HG02943 (cell line): Measurements from ENCODE around the gene EXT2.

Experiments
- ATAC-seq: cut with Tn5 transposase; IDR thresholded peaks from one replicate; pipeline ENCODE4 v1.9.1; 2021; ENCODE audit warnings: mild to moderate bottlenecking, low read depth, moderate library complexity; ENCODE audit not compliant: unreplicated experiment

The EXT2 gene

DNA sequence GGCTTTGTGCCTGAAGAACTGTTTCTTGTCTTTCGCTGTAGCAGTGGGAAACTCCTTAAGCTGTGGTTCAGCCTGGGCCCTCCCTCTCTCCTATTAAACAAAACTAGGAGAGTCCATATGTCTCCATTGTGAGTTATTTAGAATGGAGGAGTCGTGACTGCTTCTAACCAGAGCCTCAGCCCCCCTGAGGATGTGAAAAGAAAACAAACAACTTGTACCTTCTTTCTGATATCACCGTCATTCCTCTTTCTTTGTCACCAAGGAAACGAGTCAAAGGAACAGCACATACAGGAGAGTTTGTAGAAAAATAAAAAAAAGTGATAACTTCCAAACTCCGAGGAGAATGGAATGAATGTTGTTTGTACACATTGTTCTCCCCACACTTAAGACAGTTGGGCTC, 11.6 kb upstream of the EXT2 start:
- ATAC-seq, result no peak

DNA sequence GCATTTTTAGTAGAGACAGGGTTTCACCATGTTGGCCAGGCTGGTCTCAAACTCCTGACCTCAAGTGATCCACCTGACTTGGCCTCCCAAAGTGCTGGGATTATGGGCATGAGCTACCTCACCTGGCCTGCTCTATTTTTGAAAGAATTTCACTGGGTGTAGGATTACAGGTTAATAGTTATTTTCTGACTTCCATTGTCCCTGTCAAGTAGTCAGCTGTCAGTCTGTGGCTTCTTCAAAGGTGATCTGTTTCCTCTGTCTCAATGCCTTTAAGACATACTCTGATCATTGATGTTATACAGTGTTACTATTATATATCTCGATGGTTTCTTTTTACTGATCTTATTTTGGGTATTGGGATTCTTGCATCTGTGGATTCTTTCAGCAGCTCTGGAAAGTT, 10.1 kb upstream of the EXT2 start:
- no peak for ATAC-seq

DNA sequence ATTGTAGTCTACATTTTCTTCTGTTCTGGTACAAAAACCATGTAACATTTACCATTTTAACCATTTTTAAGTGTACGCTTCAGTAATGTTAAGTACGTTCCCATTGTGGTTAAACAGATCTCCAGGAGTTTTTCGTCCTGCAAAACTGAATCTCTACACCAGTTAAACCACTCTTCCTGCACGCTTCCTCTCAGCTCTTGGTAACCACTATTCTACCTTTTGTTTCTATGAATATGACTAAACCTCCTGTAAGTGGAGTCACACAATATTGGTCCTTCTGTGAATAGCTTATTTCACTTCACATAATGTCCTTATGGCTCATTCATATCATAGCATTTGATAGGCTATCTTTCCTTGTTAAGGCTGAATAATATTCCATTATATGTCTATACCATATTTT, 7.1 kb upstream of the EXT2 start:
- ATAC-seq, result no peak

DNA sequence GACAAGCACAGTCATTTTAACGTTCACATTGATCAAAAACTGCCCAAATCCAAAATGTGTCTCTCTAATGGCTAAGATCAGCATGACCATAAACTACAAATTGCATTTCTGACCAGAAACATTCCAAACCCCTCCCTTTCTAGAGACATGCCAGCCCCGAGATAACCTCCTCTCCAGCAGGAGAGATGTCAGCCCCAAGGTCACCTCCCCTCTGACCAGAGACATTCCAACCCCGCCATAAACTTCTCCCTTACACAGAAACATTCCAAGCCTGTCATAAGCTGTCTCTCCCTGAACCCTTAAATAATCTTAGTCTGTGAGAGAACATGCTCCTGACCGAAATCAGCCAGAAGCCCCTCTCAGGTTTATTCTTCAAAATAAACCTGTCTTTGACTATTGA, 6.6 kb upstream of the EXT2 start:
- no peak for ATAC-seq

DNA sequence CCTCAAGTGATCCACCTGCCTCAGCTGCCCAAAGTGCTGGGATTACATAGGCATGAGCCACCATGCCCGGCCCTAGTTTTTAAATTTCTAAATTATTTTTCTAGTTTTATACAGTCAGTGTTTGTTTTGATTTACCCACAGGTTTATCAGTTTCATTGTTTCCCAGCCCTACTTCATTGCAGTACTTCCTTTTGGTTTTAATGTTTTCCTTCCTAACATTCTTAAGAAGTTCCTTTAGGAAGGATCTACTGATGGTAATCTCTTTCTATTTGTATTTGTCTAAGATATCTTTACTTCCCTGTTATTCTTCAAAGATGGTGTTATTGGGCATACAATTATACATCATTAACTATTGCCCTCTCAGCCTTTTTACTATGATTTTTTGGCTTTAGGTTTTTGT, 4.9 kb upstream of the EXT2 start:
- no peak for ATAC-seq

DNA sequence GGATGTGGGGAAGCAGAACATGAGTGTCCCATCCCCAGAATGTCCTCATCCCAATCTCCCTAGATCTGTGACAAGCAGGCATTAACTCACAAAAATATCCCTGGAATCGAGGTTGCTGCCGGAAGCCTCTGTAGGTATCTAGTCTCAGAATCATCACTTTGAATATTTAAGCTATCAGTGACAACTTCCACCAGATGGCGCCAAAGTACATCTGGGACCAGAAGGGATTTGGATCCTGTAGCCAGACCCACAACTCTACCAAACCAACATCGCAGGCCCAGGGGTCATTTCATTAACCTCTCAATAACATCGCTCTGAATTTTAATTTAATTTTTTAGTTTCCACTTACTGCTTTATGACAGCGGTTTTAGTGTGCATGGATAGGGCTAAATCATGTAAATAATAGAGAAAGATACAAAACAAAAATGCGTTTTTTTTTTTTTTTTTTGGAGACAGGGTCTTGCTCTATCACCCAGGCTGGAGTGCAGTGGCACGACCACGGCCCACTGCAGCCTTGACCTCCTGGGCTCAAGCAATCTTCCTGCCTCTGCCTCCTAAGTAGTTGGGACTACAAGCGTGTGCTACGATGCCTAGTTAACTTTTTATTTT, 1.1 kb upstream of the EXT2 start:
- no peak for ATAC-seq

DNA sequence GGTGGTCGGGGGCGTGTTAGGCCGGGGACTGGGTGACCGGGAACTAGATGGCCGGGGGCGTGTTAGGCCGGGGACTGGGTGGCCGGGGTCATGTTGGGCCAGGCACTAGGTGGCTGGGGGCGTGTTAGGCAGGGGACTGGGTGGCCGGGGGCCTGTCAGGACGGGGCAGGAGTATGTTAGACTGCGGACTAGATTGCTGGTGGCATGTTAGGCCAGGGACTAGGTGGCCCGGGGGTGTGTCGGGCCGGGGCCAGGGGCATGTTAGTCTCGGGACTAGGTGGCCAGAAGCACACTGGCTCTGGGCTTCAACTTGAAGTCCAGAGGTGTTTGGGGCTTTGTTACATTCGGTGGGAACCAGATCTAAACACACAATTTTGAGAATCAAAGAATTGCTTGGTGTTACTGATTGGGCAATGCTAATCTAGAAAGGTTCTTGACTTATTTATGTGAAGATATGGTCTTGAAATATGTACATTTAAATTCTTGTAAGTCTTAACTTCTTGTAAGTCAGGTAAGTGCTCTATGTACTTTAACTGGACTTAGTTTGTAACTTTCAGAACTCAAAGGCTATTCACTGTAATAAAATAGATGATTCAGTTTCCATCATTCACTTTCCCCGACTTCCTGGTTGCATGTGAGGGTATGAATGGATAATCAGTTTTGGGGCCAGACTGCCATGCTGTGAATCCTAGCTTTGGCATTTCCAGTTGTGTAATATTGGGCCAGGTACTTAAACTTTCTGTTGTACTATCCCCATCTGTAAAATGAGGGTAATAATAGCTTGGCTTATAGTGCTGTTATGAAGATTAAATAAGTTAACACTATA, 1.1 kb downstream of the EXT2 start:
- ATAC-seq, result no peak

DNA sequence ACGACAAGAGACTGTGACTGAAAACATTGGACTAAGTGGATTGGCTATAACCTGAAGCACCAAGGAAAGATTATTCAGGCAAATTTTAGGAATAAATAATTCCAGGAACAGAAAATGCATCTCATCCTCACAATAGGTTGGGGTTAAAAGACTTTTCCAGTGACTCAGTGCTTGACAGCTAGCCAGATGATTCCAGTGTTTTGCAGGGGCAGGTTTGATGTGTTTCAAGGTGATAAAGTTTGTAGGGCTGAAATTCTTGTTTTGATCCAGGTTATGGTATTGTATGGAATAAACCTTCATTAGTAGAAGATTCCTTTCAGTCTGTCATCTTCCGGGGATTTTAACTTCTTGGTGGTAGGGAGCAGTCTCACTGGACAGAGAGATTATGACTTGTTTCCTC, 2.3 kb downstream of the EXT2 start:
- ATAC-seq, result no peak

DNA sequence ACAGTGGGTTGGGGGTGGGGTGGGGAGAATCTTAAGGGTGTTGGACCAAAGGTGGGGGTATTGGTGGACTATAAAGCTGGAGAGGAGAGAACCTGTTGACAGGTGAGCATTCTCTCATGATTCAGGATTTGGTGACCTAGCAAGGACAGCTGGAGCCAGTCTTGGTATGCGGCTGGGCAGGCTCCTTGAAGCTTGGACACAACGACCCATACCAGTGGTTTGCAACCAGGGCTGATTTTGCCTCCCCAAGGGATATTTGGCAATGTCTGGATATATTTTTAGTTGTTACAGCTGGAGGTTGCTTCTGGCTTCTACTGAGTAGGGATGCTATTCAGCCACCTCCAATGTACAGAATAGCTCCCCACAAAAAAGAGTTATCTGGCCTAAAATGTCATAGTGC, 5.6 kb downstream of the EXT2 start:
- no peak for ATAC-seq

DNA sequence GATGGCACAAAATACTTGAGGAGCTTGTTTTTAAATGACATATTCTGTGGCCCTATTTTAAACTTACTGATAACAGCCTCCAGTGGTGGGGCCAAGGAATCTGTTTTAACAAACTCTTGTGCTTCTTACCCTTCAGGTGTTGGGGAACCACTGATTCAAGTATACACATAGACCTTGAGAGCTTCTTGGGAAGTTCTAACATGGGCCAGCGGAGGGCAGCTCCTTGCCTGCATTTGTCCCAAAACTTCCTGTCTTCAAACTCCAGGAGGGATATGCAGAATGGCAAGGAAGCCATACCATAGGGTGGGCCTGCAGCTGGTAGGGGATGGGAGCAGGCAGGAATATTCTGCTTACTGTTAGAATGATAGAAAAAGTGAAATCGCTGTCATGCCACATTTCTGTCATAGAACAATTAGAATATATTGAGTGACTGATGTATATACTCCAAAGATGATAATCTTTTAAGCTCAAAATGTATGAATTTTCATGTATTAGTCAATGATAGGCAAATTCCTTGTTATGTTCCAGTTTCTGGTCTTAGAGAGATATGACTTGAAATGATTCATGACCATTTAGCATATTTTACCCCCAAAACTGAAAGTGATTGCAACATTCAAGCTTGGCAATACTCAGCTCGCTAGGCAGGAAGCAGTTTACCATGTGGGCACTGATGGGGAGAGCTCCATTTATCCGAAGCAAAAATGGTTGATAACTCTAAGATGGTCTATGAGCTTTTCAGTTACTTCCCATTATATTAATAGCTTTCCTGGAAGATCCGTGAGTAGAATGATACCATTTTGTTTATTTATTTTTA, 9.2 kb downstream of the EXT2 start:
- no peak for ATAC-seq

DNA sequence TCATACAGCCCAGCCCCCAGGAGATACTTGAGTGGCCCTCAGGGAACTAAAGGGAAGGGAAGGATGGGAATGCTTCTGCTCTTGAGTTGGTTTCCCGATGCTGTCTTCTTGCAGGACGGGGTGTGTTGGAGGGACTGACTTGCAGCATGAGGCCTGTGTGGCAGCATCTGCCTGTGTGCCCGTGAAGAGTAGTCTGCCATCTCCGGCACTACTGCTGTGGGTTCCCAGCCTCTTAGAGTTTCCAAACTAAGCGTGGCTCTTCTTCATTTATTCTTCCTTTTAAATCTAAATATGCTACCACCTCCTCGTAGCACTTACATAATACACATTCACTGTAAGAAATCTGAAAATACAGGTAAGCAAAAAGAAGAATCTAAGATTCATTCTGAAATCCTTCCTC, 12.8 kb downstream of the EXT2 start:
- ATAC-seq, result no peak

DNA sequence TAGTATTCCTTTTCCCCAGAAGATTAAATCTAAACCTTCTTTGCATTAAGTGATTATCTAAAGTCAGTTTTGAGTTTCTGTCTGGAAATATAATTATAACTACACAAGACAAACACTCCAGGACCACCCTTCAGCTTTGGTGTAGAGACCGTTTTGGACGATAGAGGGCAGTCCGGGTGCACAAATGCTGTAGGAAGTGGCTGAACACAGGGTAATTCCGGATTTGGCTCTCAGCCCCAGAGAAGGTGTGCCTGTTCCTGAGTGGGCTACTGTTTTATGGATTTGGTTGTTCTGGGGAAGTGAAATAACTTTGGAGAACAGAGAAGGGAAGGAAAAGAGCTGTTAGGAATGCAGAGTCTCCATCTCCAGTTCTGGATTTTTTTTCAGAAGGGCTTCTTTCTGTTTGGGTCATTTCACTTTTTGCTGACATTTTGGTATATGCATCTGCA, 14.8 kb downstream of the EXT2 start:
- ATAC-seq, result peak; percentile 85

DNA sequence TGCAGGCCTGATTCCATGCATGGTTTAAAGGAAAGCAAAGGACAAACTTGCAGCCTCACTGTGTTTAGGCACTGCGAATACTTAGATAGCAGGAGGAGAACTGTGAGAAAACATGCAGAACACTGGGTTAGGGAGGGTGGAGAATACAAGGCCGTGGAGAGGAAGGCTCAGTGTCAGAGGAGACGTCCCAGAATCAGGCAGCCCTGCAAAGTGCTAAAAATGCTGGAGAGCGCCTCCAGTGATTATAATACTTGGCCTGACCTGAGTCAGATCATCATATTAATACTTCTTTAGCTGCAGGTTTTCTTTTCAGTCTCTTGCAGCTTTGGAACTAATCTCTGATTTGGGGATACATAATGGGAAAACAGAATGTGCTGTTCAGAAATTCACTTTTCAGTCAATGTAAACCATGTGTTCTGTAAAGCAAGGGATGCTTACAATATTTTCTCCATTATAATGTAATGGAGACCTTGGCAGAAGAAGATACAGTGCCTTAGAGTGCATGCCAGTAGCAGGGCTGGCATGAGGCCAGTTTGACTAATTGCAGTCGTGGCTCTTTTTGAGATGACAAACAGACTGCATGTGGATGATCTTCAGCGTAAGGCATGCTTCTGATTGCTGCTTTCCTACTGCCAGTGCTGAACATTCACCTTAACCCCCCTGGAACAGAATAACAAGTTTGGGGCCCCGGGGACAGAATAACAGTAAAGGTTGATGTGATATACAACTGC, 16.8 kb downstream of the EXT2 start:
- ATAC-seq, result no peak

DNA sequence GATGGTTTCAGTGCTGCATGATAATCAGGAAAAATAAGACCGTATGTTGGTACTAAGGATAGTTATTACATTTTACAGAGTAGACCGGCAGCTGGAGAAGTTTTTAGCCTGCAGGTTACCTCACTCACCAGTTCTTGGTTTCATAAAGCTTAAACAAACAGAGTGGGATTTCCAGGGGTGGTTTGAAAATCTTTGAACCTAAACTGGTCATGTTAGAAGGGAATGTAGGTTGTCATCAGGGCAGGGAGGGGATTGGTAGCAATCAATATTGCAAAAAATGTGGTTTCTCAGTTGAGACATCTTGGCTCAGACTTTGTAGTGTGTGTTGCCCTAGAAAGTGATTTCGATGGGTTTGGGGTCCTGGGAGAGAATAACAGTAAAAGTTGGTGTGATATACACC, 17.5 kb downstream of the EXT2 start:
- no peak for ATAC-seq

DNA sequence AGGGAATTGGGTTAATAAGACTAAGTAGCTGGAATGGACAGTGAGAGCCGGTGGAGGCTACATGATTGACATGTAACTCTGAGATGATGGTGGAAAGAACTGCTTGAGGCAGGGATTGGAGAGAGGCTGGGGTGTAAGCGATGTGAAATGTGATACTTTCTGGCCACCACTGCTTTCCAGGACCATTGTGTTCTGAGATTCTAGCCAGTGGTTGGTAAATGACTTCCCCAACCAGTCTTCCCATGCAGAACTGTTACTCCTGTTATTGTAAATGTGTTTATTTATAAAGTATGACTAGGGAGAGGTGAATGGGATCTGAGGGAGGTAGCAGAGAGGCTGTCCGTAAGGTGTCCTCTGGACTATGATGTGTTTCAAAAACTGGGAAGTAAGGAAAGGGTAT, 18.1 kb downstream of the EXT2 start:
- no peak for ATAC-seq

DNA sequence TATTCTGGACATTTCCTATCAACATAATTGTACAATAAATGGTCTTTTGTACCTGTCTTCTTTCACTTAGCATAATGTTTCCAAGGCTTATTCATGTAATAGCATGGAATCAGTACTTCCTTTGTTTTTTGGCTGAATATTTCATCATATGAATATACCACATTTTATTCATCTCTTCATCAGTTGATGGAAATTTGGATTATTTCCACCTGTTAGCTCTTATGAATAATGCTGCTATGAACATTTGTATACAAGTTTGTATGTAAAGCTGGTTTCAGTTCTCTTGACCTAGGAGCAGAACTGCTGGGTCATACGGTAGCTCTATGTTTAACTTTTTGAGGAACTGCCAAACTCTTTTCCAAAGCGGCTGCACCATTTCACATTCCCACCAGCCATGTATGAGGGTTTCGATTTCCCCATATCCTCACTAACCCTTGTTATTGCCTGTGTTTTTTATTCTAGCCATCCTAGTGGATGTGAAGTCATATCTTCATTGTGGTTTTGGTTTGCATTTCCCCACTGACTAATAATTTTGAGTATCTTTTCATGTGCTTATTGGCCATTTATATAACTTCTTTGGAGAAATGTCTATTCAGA, 20.9 kb downstream of the EXT2 start:
- no peak for ATAC-seq

DNA sequence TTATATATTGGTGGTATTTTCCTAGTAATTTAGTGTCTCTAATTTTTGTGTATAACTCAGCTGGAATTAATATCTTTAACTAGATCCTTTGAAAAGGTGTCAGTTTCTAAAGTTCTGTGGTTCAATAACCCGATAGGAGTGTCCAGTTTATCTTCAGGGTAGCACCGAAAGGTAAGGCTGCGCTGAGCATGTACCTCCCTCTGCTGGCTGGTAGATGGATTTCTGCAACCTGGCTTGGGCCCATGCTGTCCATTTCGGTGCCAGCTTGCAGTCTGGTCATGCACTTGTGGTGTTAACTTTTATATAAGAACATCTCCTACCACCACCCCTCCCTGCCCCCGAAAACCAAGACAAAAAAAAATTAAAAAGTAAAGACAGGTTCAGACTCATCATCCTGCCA, 24.7 kb downstream of the EXT2 start:
- ATAC-seq, result no peak

DNA sequence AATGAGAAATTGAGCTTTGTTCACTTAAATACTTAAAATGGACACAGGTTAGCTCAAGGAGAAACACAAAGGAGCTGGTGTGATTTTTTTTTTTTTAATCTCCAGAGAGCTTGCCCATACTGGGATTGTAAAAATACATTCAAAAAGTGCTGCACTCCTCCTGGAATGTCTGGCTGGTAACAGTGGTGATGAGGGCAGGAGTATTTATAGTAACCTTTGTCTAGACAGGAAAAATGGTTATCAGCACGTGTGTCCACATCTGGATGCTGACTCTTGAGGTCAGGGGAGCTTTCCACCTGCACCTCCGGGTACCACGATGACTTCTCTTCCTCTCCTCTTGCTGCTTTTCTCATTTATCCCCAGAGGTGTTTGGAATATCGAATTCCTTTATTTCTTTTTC, 30.1 kb downstream of the EXT2 start:
- ATAC-seq, result no peak

DNA sequence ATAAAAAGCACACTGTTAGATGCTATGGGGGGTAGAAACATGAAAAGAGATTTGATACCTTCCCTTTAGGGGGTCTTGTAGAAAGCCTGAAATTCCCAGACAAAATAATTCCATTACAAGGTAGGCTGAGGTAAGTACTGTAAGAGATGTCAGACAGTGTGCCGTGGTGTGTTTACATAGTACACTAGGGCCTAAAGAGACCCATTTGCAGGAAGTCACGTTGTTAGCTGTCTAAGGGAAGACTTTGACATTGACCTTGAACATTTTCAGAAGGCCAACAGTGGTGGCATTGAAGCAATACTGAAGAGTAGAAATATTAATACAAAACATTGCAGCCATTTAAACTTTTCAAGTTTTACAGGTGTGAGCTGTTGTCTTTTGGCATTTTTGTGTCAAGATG, 30.8 kb downstream of the EXT2 start:
- no peak for ATAC-seq

DNA sequence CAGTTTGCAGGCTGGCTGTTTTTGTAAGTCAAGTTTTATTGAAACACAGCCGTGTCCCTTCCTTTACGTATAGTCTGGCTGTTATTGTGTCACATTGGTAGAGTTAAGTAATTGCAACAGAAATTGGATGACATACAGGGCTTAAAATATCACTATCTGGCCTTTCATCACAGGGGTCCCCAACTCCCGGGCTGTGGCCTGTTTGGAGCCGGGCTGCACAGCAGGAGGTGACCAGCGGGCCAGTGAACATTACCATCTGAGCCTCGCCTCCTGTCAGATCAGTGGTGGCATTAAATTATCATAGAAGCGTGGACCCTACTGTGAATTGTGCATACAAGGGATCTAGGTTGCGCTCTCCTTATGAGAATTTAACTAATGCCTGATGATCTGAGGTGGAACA, 31.7 kb downstream of the EXT2 start:
- ATAC-seq, result no peak
